ENCODE measurements around the gene TTLL11. TPM values are rescaled to one million over a fixed set of nuclear protein-coding genes. Genes with fewer than 3 reads are reported as not detected.

The TTLL11 gene
- total and polyA plus RNA-seq, 4 donors, result 1.4 to 4.5 (median 3.6) TPM

DNA sequence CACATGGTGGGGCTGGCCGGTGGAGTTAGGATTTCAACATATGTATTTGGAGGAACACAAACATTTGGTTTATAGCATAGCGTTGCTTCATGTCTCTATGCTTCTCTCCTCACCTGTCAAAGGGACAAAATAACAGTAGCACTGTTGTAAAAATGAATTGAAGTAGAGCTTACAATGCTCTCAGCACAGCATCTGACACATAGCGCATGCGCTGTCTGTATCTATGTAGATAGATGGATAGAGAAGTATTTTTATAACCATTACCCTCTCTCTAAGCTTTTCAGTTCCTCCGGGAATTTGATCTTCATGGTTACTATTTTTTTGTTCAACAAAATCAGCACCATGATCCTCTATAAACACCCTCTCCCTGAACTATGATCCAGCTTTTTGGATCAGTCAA, 166.0 kb downstream of the TTLL11 start (continued):
- TF ChIP-seq, protein P1, sequence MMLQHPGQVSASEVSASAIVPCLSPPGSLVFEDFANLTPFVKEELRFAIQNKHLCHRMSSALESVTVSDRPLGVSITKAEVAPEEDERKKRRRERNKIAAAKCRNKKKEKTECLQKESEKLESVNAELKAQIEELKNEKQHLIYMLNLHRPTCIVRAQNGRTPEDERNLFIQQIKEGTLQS (IDR thresholded peaks at IDR 0.05), result no peak
- TF ChIP-seq JUND (IDR thresholded peaks at IDR 0.05) (no peak), FOXA1 (IDR thresholded peaks at IDR 0.05) (no peak), SP1 (IDR thresholded peaks at IDR 0.05) (no peak), TAF1 (conservative IDR thresholded peaks at IDR 0.05) (no peak)

DNA sequence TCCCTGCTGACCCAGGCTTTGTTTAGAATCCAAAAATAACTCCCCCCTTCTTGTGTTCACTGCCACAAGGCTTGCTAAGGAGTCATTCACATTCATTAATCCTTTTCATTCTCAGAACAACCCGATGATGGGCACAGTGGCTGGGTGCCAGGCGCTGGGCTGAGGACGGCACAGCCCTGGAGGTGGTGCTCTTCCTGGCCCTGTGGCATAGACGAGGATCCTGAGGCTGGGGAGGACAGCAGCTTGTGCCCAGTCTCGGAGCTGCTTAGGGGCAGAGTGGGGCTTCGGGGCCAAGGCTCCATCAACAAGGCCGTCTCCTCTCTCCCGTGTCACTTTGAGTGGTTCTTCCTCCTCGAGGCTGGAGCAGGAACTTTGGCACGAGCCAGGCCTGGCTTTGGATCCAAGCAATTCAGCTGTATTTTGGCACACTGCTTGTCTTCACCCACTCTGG, 166.7 kb downstream of the TTLL11 start:
- H3K9ac ChIP-seq (ENCODE audit: low read depth in 1 of 2, low read length in 2 of 2), result no peak overlapping the region
- peaks cover 0 to 11% (median 7%) of the 10 kb centered on the region in 4 donors for H3K4me1 ChIP-seq (ENCODE audit: control insufficient read depth in 4 of 4, insufficient read depth in 4 of 4, low read length in 3 of 4)
- no peak for DNase-seq (ENCODE audit: low spot score)
- H3K9me3 ChIP-seq (ENCODE audit: control insufficient read depth in 4 of 4, low read length in 3 of 4), result no peaks in the 10 kb centered on the region
- no peaks in the 10 kb centered on the region for H3K36me3 ChIP-seq (ENCODE audit: control insufficient read depth in 4 of 4, insufficient read depth in 3 of 4, low read depth in 1 of 4, low read length in 3 of 4)
- H3K27me3 ChIP-seq (ENCODE audit: control insufficient read depth in 4 of 4, insufficient read depth in 4 of 4, low read length in 3 of 4), result no peaks in the 10 kb centered on the region
- TF ChIP-seq, protein P2, sequence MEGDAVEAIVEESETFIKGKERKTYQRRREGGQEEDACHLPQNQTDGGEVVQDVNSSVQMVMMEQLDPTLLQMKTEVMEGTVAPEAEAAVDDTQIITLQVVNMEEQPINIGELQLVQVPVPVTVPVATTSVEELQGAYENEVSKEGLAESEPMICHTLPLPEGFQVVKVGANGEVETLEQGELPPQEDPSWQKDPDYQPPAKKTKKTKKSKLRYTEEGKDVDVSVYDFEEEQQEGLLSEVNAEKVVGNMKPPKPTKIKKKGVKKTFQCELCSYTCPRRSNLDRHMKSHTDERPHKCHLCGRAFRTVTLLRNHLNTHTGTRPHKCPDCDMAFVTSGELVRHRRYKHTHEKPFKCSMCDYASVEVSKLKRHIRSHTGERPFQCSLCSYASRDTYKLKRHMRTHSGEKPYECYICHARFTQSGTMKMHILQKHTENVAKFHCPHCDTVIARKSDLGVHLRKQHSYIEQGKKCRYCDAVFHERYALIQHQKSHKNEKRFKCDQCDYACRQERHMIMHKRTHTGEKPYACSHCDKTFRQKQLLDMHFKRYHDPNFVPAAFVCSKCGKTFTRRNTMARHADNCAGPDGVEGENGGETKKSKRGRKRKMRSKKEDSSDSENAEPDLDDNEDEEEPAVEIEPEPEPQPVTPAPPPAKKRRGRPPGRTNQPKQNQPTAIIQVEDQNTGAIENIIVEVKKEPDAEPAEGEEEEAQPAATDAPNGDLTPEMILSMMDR (IDR thresholded peaks at IDR 0.05; ENCODE audit: low read depth, low read length, missing input control), result no peak
- no peak for TF ChIP-seq YY1 (IDR thresholded peaks at IDR 0.05)
- TF ChIP-seq, protein P3, sequence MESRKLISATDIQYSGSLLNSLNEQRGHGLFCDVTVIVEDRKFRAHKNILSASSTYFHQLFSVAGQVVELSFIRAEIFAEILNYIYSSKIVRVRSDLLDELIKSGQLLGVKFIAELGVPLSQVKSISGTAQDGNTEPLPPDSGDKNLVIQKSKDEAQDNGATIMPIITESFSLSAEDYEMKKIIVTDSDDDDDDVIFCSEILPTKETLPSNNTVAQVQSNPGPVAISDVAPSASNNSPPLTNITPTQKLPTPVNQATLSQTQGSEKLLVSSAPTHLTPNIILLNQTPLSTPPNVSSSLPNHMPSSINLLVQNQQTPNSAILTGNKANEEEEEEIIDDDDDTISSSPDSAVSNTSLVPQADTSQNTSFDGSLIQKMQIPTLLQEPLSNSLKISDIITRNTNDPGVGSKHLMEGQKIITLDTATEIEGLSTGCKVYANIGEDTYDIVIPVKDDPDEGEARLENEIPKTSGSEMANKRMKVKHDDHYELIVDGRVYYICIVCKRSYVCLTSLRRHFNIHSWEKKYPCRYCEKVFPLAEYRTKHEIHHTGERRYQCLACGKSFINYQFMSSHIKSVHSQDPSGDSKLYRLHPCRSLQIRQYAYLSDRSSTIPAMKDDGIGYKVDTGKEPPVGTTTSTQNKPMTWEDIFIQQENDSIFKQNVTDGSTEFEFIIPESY (IDR thresholded peaks at IDR 0.05), result no peak
- TF ChIP-seq FOXA2 (IDR thresholded peaks at IDR 0.05), result no peak
- TF ChIP-seq TAF1 (conservative IDR thresholded peaks at IDR 0.05), result no peak
- TF ChIP-seq FOXA1 (IDR thresholded peaks at IDR 0.05), result no peak
- TF ChIP-seq, protein P1 (IDR thresholded peaks at IDR 0.05), result no peak
- TF ChIP-seq HNF4A (conservative IDR thresholded peaks at IDR 0.05), result no peak
- 93% methylated on average over 10 of the region's 10 CpGs for WGBS
- H3K27ac ChIP-seq (ENCODE audit: low read depth in 1 of 2, low read length in 2 of 2), result no peak overlapping the region
- no peak overlapping the region for H3K4me3 ChIP-seq (ENCODE audit: low read depth in 1 of 3, low read length in 3 of 3)

DNA sequence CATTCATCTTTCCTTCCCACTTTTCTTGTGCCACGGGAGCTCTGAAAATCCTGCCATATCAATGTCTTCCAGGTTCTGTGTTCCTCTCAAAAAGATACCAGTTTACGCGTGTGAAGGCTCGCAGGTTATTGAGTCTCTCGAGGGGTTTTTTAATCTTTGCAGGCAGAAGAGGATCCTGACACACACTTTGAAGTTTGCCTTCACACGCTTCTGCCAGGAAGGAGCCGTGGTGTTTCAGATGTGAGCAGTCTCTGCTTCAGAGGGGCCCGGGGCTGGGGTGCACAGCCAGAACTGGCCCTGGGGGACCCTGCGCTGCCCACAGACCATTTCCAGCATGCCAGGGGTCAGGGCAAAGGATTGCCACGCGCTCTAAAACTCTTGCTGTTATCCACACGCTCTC, 167.2 kb downstream of the TTLL11 start:
- Histone ChIP-seq H3K9me3 (ENCODE audit: control insufficient read depth in 4 of 4, low read length in 3 of 4) (no peaks in the 10 kb centered on the region), H3K36me3 (ENCODE audit: control insufficient read depth in 4 of 4, insufficient read depth in 3 of 4, low read depth in 1 of 4, low read length in 3 of 4) (no peaks in the 10 kb centered on the region), H3K9ac (ENCODE audit: low read depth in 1 of 2, low read length in 2 of 2) (no peak overlapping the region), H3K4me1 (ENCODE audit: control insufficient read depth in 4 of 4, insufficient read depth in 4 of 4, low read length in 3 of 4) (peaks cover 0 to 8% (median 6%) of the 10 kb centered on the region in 4 donors), H3K4me3 (ENCODE audit: low read depth in 1 of 3, low read length in 3 of 3) (no peak overlapping the region), H3K27me3 (ENCODE audit: control insufficient read depth in 4 of 4, insufficient read depth in 4 of 4, low read length in 3 of 4) (no peaks in the 10 kb centered on the region), H3K27ac (ENCODE audit: low read depth in 1 of 2, low read length in 2 of 2) (no peak overlapping the region)
- no peak for DNase-seq (ENCODE audit: low spot score)
- 96% methylated on average over 12 of the region's 12 CpGs for WGBS
- TF ChIP-seq FOXA2 (IDR thresholded peaks at IDR 0.05) (no peak), EGR1 (IDR thresholded peaks at IDR 0.05; ENCODE audit: low read depth in 2 of 2) (no peak), SP1 (IDR thresholded peaks at IDR 0.05) (no peak), HNF4A (conservative IDR thresholded peaks at IDR 0.05) (no peak)
- TF ChIP-seq, protein P2 (IDR thresholded peaks at IDR 0.05; ENCODE audit: low read depth, low read length, missing input control), result no peak
